GM12878 (cell line): ENCODE data around the gene WAS. TPM values are rescaled to one million over a fixed set of nuclear protein-coding genes. Genes with fewer than 3 reads are reported as not detected.

Experiments used
- ATAC-seq: fragments of 200-7000 bp; cut with Tn5 transposase; 3 replicates; pipeline ENCODE4 v1.9.1; 2020; ENCODE audit warnings: mild to moderate bottlenecking, moderate library complexity
- BruUV-seq: library from RNA; stranded (reverse); fragments of 400-500 nt; replicated peaks from 2 replicates; lab custom pipeline; 2021; lab: Mats Ljungman, UMichigan
- CTCF ChIA-PET: fragments of 300-600 bp; sonication (Branson Sonifier 250); formaldehyde crosslinking; extraction: SDS; loops from one replicate; lab custom pipeline; 2021; ENCODE audit warnings: inconsistent platforms; lab: Yijun Ruan, JAX
- POLR2A ChIA-PET: fragments of 350-600 bp; formaldehyde crosslinking; extraction: SDS; loops from one replicate; lab custom pipeline; 2021; ENCODE audit warnings: inconsistent platforms; lab: Charles Lee
- RAD21 ChIA-PET: fragments of 300-600 bp; sonication (Branson Sonifier 250); formaldehyde crosslinking; loops from one replicate; lab custom pipeline; 2023; ENCODE audit warnings: antibody characterized with exemption; ENCODE audit not compliant: unreplicated experiment; lab: Charles Lee
- SMC1A ChIA-PET: fragments of 300-600 bp; sonication (Branson Sonifier 250); formaldehyde crosslinking; loops from one replicate; lab custom pipeline; 2023; ENCODE audit not compliant: unreplicated experiment, uncharacterized antibody; lab: Charles Lee
- DNase-seq: peaks from one replicate; pipeline ENCODE4 v3.0.0-alpha.2; 2011; ENCODE audit warnings: low read depth, low spot score
- FAIRE-seq: peaks from 3 replicates; lab custom pipeline; 2011; peaks lifted over from hg19 to GRCh38; lab: Jason Lieb, UNC
- H2AFZ ChIP-seq: 2 replicates; pipeline ENCODE4 v1.6.0; 2011; ENCODE audit warnings: low read depth, low read length, control low read depth; ENCODE audit not compliant: control insufficient read depth
- H3K27ac ChIP-seq: 2 replicates; pipeline ENCODE4 v1.5.1; 2011; ENCODE audit warnings: control low read depth; ENCODE audit not compliant: control insufficient read depth, insufficient read depth
- H3K27me3 ChIP-seq, 2 experiments: replicated peaks in 1 of 2; 2 replicates each; pipeline versions ENCODE4 v1.6.0 to v1.6.1; 2011; ENCODE audit warnings: low read length in 1 of 2; ENCODE audit not compliant: control insufficient read depth in 2 of 2, insufficient read depth in 2 of 2
- H3K36me3 ChIP-seq, 2 experiments: 2 replicates each; pipeline ENCODE4 v1.5.1; 2011; ENCODE audit warnings: low read length in 1 of 2; ENCODE audit not compliant: control insufficient read depth in 2 of 2, insufficient read depth in 2 of 2
- H3K4me1 ChIP-seq: 2 replicates; pipeline ENCODE4 v1.6.1; 2011; ENCODE audit warnings: mild to moderate bottlenecking, low read length, moderate library complexity, mixed read lengths; ENCODE audit not compliant: control insufficient read depth, insufficient read depth
- H3K4me2 ChIP-seq: 2 replicates; pipeline ENCODE4 v1.6.0; 2011; ENCODE audit warnings: control low read depth; ENCODE audit not compliant: control insufficient read depth, insufficient read depth
- H3K4me3 ChIP-seq: fragments of 200-600 bp; sonication (generic); 2 replicates; pipeline ENCODE4 v1.5.1; 2016
- H3K79me2 ChIP-seq: 2 replicates; pipeline ENCODE4 v1.6.0; 2011; ENCODE audit warnings: low read length; ENCODE audit not compliant: control insufficient read depth, insufficient read depth
- H3K9ac ChIP-seq: 2 replicates; pipeline ENCODE4 v1.8.0; 2011; ENCODE audit warnings: low read length, control low read depth, mixed read lengths; ENCODE audit not compliant: control insufficient read depth, insufficient read depth
- H3K9me3 ChIP-seq: replicated peaks from 3 replicates; pipeline ENCODE4 v1.5.1; 2011; ENCODE audit warnings: mild to moderate bottlenecking, low read length; ENCODE audit not compliant: control insufficient read depth, insufficient read depth
- H4K20me1 ChIP-seq: 2 replicates; pipeline ENCODE4 v1.6.0; 2011; ENCODE audit not compliant: control insufficient read depth, insufficient read depth
- BACH1 ChIP-seq: fragments of 450-650 bp; IDR thresholded peaks from 2 replicates; pipeline ENCODE4 v1.6.1; 2017; ENCODE audit warnings: mild to moderate bottlenecking, borderline replicate concordance
- BCL3 ChIP-seq: IDR thresholded peaks from 2 replicates; pipeline ENCODE4 v1.6.1; 2011; ENCODE audit warnings: borderline replicate concordance, low read depth, mild to moderate bottlenecking, moderate library complexity, low read length; ENCODE audit not compliant: insufficient read depth, poor library complexity, severe bottlenecking
- MYB ChIP-seq: fragments of 150-350 bp; IDR thresholded peaks from 2 replicates; pipeline ENCODE4 v1.6.1; 2014; ENCODE audit warnings: mild to moderate bottlenecking, low read depth, low read length, borderline replicate concordance
- NBN ChIP-seq: fragments of 450-650 bp; IDR thresholded peaks from 2 replicates; pipeline ENCODE4 v1.6.1; 2016
- PAX5 ChIP-seq: IDR thresholded peaks from 2 replicates; pipeline ENCODE4 v1.6.1; 2011; ENCODE audit warnings: low read depth, low read length, borderline replicate concordance
- REST ChIP-seq: IDR thresholded peaks from 2 replicates; pipeline ENCODE4 v1.6.1; 2012; ENCODE audit warnings: mild to moderate bottlenecking, low read depth, low read length
- TARDBP ChIP-seq: IDR thresholded peaks from 2 replicates; pipeline ENCODE4 v1.6.1; 2016; ENCODE audit warnings: borderline replicate concordance
- WGBS: methylation state at CpG from one replicate; pipeline ENCODE4 v1.1.6; 2016; ENCODE audit warnings: low lambda C conversion rate; ENCODE audit not compliant: insufficient replicate concordance, insufficient coverage; ENCODE audit errors: missing lambda C conversion rate; 5-methylcytosine and 5-hydroxymethylcytosine counted together
- in situ Hi-C: fragments of 300-500 bp; cut with MboI; formaldehyde crosslinking; loops from 9 replicates; pipeline ENCODE4 v1.14.3; 2018; ENCODE audit warnings: mixed read lengths
- intact Hi-C: fragments of 100-400 bp; cut with micrococcal nuclease; formaldehyde crosslinking; loops from one replicate; pipeline ENCODE4 v1.14.2; 2022; ENCODE audit not compliant: unreplicated experiment
- polyA plus RNA-seq, 11 experiments: library from polyadenylated mRNA; depleted of rRNA in 4 of 11; unstranded in 6 of 11; stranded (reverse) in 5 of 11; fragments of >200 nt; fragmentation: Nextera tagmentation in 4 of 11; fragmentation: Illumina TruSeq in 1 of 11; extraction: Ambion mirVana in 4 of 11; extraction: Trizol in 1 of 11; gene quantifications; 1 replicate in 1 of 11; 2 replicates in 10 of 11; pipeline versions ENCODE4 v1.2.1 to v1.2.3, GENCODE V29; 2011 to 2016; ENCODE audit warnings: inconsistent platforms in 2 of 11, missing spikeins in 2 of 11, low read depth in 1 of 11
- total RNA-seq, 4 experiments: library from RNA; depleted of rRNA in 3 of 4; stranded (reverse); fragments of >200 nt in 3 of 4; fragmentation: Illumina TruSeq in 1 of 4; extraction: Trizol in 1 of 4; gene quantifications; 2 replicates each; pipeline versions ENCODE4 v1.2.1 to v1.2.3, GENCODE V29; 2013 to 2021
- TF ChIP-seq, protein P1 (sequence below): fragments of 450-650 bp; IDR thresholded peaks from 2 replicates; pipeline ENCODE4 v1.6.1; 2018; ENCODE audit warnings: mild to moderate bottlenecking, low read depth, moderate library complexity; ENCODE audit not compliant: partially characterized antibody
- TF ChIP-seq, protein P2 (sequence below): IDR thresholded peaks from 2 replicates; pipeline ENCODE4 v1.6.1; 2011; ENCODE audit warnings: mild to moderate bottlenecking, low read depth, low read length, moderate library complexity; ENCODE audit not compliant: insufficient replicate concordance

The WAS gene
- total and polyA plus RNA-seq, 10 of the 15 experiments (the other 5 are each of a cell fraction or from before 2014, with no cell fraction given) = 1.6 to 84.7 (median 23.0) TPM

GRCh38 chrX:48705871-48706270, 22.3 kb downstream of the WAS start (continued):
- TF ChIP-seq REST (no peak), NBN (no peak), PAX5 (no peak), BACH1 (no peak), MYB (no peak), TARDBP (no peak)

- H2AFZ ChIP-seq = no peak overlapping the region
- no peak overlapping the region for H3K27ac ChIP-seq
- CTCF ChIA-PET = interaction anchor here (0.6 kb wide), 1 partner anchor 134 kb away, joined by 4 read pairs; no protein-coding TSS in a partner anchor
- H3K4me3 ChIP-seq = no peak overlapping the region
- H4K20me1 ChIP-seq = no peaks in the 10 kb centered on the region; the same call in 1 of the 2 replicates
- no peaks in the 10 kb centered on the region for H3K79me2 ChIP-seq
- no peaks in the 10 kb centered on the region for H3K4me1 ChIP-seq
- H3K36me3 ChIP-seq = peaks cover 0 to 6% of the 10 kb centered on the region in 2 experiments; a peak in 3 of 4 replicates
- BruUV-seq = no TSS peak
- ATAC-seq (no peak), FAIRE-seq (no peak)
- H3K9ac ChIP-seq = no peak overlapping the region
- RAD21 ChIA-PET = no interaction called here
- TF ChIP-seq BCL3 = peak; percentile 84
- TF ChIP-seq, protein P1, sequence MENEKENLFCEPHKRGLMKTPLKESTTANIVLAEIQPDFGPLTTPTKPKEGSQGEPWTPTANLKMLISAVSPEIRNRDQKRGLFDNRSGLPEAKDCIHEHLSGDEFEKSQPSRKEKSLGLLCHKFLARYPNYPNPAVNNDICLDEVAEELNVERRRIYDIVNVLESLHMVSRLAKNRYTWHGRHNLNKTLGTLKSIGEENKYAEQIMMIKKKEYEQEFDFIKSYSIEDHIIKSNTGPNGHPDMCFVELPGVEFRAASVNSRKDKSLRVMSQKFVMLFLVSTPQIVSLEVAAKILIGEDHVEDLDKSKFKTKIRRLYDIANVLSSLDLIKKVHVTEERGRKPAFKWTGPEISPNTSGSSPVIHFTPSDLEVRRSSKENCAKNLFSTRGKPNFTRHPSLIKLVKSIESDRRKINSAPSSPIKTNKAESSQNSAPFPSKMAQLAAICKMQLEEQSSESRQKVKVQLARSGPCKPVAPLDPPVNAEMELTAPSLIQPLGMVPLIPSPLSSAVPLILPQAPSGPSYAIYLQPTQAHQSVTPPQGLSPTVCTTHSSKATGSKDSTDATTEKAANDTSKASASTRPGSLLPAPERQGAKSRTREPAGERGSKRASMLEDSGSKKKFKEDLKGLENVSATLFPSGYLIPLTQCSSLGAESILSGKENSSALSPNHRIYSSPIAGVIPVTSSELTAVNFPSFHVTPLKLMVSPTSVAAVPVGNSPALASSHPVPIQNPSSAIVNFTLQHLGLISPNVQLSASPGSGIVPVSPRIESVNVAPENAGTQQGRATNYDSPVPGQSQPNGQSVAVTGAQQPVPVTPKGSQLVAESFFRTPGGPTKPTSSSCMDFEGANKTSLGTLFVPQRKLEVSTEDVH = no peak
- TF ChIP-seq, protein P2, sequence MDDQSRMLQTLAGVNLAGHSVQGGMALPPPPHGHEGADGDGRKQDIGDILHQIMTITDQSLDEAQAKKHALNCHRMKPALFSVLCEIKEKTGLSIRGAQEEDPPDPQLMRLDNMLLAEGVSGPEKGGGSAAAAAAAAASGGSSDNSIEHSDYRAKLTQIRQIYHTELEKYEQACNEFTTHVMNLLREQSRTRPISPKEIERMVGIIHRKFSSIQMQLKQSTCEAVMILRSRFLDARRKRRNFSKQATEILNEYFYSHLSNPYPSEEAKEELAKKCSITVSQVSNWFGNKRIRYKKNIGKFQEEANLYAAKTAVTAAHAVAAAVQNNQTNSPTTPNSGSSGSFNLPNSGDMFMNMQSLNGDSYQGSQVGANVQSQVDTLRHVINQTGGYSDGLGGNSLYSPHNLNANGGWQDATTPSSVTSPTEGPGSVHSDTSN = peak; percentile 5
- TF ChIP-seq, all 136 proteins: peak for 2
- ChIA-PET SMC1A (no interaction called here), POLR2A (interaction anchor here (0.5 kb wide), 2 partner anchors 188 to 1347 kb away, joined by 3 read pairs; partner anchors contain the start of genes PQBP1 and TIMM17B)
- H3K9me3 ChIP-seq = no peaks in the 10 kb centered on the region
- no peak for DNase-seq
- no peak overlapping the region for H3K4me2 ChIP-seq
- no peaks in the 10 kb centered on the region for H3K27me3 ChIP-seq
- 66% methylated on average over 7 of the region's 7 CpGs for WGBS
- intact Hi-C loops = no loop called here
- in situ Hi-C loops = no loop called here
Observed at GRCh38 chrX:48709522-48710112, 26.0 kb downstream of the WAS start.
